ENCODE data around the gene RBM47.

GRCh38 chr4:40582413-40582812 lies 47.3 kb downstream of the RBM47 start:
- TF ChIP-seq CTCF (conservative IDR thresholded peaks at IDR 0.05) (no peak), EZH2 (IDR thresholded peaks at IDR 0.05; ENCODE audit: low read depth) (no peak)
